ENCODE data around the gene TMEM176B.

Gene TMEM176B

GRCh38 chr7:150820578-150821198, 20.5 kb upstream of the TMEM176B start:
- DNase-seq = no peak

DNA sequence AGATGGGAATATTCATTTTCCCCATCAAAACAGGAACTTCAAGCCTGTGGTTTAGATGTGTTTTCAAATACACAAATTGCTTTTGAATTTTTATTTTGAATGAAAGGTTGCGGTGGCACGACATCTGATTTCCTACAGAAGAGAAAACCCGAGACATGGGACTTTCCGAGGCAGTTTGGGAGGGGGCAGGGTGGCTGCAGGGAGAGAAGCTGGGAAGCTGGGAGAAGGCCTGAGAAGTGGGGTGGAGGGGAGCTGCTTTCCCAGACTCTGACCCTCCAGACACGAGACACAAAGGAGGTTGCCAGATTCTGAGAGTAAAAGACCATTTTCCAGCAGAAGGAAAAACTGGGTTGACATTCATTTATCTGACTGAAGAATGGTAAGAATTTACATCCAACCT, 20.0 kb upstream of the TMEM176B start:
- no peak for DNase-seq

- no peak for DNase-seq
Observed at GRCh38 chr7:150818971-150819370, 18.8 kb upstream of the TMEM176B start.

- no peak for DNase-seq
Observed at GRCh38 chr7:150814328-150815001, 14.3 kb upstream of the TMEM176B start.

DNA sequence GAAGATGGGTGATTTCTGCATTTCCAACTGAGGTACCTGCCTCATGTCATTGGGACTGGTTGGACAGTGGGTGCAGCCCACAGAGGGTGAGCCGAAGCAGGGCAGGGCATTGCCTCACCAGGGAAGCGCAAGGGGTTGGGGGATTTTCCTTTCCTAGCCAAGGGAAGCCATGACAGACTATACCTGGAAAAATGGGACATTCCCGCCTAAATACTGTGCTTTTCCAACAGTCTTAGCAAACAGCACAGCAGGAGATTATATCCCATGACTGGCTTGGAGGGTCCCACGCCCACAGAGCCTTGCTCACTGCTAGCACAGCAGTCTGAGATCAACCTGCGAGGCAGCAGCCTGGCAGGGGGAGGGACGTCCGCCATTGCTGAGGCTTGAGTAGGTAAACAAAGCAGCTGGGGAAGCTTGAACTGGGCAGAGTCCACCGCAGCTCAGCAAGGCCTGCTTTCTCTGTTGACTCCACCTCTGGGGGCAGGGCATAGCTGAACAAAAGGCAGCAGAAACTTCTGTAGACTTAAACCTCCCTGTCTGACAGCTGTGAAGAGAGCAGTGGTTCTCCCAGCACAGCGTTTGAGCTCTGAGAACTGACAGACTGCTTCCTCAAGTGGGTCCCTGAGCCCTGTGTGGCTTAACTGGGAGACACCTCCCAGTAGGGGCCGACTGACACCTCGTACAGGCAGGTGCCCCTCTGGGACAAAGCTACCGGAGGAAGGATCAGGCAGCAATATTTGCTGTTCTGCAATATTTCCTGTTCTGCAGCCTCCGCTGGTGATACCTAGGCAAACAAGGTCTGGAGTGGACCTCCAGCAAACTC, 7.7 kb upstream of the TMEM176B start:
- DNase-seq = peak; percentile 43

DNA sequence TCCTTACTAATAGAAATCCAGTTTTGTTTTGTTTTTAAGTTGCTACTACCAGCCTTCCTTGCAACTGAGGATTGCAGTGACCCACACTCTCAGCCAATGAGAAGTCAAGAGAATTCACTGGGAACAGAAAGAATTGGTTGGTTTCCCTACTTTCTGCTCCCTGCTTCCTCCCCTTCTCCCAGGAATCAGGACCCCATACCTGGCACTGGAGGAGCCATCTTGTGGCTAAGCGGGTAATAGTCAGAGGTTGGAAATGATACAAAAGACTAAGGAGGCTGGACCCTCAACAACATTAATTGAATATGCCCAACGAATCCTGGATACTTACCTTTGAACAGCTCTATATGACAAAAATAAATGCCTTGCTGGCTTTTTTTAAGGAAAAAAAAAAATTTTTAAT, 6.7 kb upstream of the TMEM176B start:
- DNase-seq = no peak

GRCh38 chr7:150806454-150806853, 6.3 kb upstream of the TMEM176B start:
- no peak for DNase-seq

DNA sequence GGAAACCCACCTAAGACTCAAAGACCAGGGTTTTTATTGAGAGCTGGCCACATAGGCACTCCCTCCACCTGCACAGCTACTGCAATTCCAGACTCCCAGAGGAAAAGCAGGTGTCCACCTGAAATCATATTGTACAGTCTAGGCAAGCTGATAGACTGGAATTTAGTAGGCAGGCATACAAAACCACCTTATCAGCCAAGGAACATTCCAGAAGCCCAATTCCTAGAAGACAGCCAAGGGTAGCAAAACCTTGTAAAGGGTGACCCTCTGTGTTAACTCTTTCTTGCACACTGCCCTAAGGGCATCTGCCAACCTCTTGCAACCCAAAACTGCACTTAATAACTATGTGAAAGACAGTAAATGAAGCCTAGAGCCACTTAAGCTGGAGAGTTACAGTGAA, 5.7 kb upstream of the TMEM176B start:
- DNase-seq = no peak

DNA sequence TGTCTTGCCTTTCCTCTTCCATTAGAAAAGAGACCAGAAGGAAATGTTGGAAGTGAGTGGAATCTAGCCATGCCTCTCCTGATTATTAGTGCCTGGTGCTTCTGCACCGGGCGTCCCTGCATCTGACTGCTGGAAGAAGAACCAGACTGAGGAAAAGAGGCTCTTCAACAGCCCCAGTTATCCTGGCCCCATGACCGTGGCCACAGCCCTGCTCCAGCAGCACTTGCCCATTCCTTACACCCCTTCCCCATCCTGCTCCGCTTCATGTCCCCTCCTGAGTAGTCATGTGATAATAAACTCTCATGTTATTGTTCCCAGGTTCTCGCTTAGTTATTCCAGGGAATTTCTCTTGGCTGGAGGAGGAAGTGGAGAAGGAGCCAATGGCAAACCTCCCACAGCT, 4.6 kb upstream of the TMEM176B start:
- DNase-seq = no peak

DNA sequence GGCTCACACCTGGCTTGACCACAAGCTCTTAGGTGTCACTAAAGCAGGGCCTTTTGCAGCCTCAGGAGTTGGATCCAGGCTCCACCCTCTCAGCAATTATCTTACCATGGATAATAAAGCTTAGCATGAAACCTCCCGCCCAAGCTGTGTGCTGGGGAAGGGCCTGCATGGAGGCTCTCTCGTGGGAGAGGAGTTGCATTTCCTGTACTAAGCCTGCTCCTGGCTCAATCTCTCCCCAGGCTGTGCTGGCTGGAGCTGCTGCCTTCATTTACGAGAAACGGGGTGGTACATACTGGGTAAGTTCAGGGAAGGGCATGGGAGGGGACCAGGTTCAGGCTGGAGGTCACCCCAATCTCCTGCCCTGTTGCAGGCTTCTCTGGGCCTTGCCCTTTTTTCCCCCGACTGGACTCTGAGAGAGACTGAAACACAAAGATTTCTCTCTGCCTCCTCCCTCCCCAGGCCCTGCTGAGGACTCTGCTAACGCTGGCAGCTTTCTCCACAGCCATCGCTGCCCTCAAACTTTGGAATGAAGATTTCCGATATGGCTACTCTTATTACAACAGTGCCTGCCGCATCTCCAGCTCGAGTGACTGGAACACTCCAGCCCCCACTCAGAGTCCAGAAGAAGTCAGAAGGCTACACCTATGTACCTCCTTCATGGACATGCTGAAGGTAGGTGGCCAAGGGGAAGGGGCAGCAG, 3.1 kb upstream of the TMEM176B start:
- DNase-seq = no peak

GRCh38 chr7:150801946-150802771, 2.0 kb upstream of the TMEM176B start:
- DNase-seq = no peak

- no peak for DNase-seq
Observed at GRCh38 chr7:150801242-150801945, 1.2 kb upstream of the TMEM176B start.

DNA sequence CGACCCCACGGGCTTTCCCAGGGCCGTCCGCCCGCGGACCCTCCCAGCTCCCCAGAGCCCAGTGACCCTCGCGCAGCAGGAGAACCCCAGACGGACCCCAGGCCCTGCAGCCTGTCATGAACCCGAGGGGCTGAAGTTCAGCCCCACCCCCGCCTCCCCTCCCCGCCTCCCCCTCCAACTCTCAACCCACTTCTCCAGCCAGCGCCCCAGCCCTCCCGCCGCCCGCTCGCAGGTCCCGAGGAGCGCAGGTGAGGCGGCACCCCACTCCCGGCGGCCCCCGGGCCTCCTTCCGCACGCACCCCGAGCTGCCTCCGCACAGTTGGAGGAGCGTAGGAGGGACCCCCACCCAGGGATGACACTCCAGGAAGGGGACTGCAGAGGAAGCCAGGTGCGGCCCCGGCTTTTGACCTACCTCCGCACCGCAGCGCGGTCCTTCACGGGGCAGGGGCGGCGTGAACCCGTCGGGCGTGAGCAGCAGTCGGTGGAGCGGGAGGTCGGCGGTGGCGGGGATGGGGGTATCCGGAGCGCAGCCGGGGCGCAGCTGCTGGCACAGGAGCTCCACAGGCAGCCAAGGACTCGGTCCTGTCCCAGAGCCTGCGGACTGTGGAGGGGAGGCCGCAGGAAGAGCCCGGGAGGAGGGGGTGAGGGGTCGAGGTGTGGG, 547 bp upstream of the TMEM176B start, which contains the start of gene TMEM176A:
TMEM176A (plus strand) TSS at position 189 of the 661 bp plus-strand sequence. CDS start 782 bp downstream, outside the sequence.
- no peak for DNase-seq

- DNase-seq = no peak
Observed at GRCh38 chr7:150799156-150799555, 1.0 kb downstream of the TMEM176B start.

GRCh38 chr7:150797661-150798060, 2.5 kb downstream of the TMEM176B start:
- no peak for DNase-seq

DNA sequence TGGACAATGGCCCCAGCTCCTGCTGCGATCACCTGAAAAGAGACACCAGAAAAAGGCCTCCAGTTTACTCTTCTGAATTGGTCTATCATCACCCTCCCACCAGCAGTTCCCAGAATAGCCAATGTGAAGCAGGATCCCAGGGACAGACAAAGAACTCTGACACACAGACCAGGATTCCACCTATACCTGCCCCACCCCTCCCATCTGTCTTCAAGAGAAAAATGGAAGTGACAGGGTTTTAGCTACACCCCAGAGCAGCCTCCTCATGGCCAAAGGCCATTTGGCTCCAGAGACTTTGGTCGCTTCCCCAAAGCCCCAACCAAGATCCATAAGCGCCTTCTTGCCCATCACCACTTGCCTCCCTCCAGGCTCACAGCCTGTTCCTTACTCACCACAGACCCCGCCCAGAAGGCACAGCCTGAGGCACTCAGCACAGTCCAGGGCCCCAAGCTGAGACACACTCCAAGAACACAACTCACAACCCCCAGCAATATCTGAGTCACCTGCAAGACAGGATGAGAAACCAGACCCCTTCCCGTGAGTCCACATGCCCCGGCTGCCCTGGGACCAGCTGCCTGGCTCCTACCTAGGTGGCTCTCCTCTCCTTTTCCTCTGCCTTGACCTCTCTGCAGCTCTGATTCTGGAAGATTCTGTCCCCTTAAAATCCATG, 6.5 kb downstream of the TMEM176B start:
- no peak for DNase-seq

DNA sequence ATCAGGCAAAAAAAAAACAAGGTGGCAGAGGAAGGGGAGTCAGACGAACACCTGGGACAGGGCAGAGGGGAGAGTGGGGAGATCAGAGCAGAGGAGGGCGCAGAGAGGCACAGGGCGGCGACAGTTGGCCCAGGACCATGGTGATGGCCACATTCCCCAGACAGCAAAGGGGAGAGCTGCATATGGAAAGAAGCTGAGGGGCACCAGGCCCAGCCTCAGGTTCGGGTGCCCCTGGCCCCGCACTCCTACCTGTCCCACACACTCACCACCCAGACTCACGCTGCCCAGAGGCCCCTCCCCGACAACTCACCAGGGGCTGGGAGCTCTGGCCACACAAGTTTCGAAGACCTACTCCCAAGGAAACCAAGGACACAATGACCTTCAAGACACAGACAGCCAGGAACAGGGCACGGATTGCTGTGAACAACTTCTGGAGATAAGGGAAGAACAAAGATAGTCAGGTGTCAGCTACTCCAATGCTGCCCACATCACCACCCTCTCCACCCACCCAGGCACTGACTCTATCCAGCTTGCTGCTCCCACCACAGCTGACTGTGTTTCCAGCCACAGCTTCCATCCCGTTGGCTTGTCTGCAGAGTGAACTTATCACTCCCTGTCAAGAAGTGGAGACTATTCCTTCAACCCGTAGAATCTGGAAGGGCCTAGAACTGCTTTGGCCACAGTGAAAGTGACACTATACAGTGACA, 8.3 kb downstream of the TMEM176B start:
- DNase-seq = no peak

- DNase-seq = no peak
Observed at GRCh38 chr7:150791304-150791703, 8.9 kb downstream of the TMEM176B start.

DNA sequence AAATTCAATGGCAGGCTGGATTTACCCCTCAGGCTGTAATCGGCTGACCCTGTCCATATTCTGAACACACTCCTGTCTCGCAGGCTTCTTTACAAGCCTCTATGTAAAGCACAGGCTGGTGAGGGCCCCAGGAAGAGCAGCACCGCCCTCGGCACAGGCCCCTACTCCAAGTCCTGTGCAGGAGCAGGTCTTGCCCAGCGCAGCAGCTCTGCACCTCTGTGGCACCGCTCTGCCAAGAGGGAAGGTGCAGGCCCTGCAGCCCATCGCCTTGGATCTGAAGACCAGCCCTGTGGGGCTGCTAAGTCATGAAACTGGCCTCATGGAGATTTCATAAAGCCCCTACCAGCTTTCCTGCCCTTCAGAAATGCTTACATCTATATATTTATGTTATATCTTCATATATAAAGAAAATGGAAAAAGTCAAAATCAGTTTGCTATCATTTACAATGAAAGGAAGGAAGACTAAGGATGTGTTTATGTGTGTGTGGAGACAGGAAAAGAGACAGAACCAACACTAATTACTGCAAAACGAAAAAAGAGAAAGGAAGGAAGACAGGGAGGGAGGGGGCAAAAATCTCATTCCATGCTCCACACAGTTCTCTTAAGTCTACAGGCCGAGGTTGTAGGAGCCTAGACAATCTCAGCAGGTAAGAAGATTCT, 9.6 kb downstream of the TMEM176B start:
- no peak for DNase-seq
